K562 (cell line): ENCODE data around the gene UGP2. TPM values are rescaled to one million over a fixed set of nuclear protein-coding genes. Genes with fewer than 3 reads are reported as not detected.

Experiments used
- ATAC-seq: fragments of 200-7000 bp; cut with Tn5 transposase; 3 replicates; pipeline ENCODE4 v1.9.1; 2020; ENCODE audit warnings: moderate library complexity
- BruUV-seq: library from RNA; stranded (reverse); fragments of 400-500 nt; replicated peaks from 2 replicates; lab custom pipeline; 2021; lab: Mats Ljungman, UMichigan
- CTCF ChIA-PET: fragments of 300-600 bp; formaldehyde crosslinking; extraction: SDS; loops from one replicate; lab custom pipeline; 2021; ENCODE audit warnings: low intra/inter-chr PET ratio; lab: Yijun Ruan, JAX
- POLR2A ChIA-PET: fragments of 300-600, 350-650 bp; sonication (Branson Sonifier 250); formaldehyde crosslinking; extraction: SDS; loops from one replicate; lab custom pipeline; 2021; ENCODE audit warnings: antibody characterized with exemption, inconsistent platforms; lab: Yijun Ruan, JAX
- DNase-seq, 4 experiments: peaks; one replicate each; pipeline versions ENCODE4 v3.0.0 to v3.0.0-alpha.2; 2011 to 2018; ENCODE audit warnings: low spot score in 3 of 4, mixed read lengths in 3 of 4; ENCODE audit errors: extremely low read depth in 1 of 4
- FAIRE-seq: peaks from 2 replicates; lab custom pipeline; 2011; peaks lifted over from hg19 to GRCh38; lab: Jason Lieb, UNC
- H2AFZ ChIP-seq: 2 replicates; pipeline ENCODE4 v1.6.0; 2011; ENCODE audit warnings: low read depth, low read length, control low read depth, inconsistent platforms
- H3K27ac ChIP-seq: fragments of 200-600 bp; 3 replicates; pipeline ENCODE4 v1.8.0; 2011; ENCODE audit warnings: low read depth, mild to moderate bottlenecking, control low read depth, inconsistent platforms, low read length, moderate library complexity, mixed read lengths; ENCODE audit errors: extremely low read depth
- H3K27me3 ChIP-seq, 2 experiments: fragments of 300-600 bp in 1 of 2; 2 replicates in 1 of 2; 3 replicates in 1 of 2; pipeline versions ENCODE4 v1.6.0 to v1.8.0; 2011; ENCODE audit warnings: inconsistent platforms in 2 of 2, low read length in 2 of 2, mild to moderate bottlenecking in 1 of 2, mixed read lengths in 1 of 2, moderate library complexity in 1 of 2; ENCODE audit not compliant: control insufficient read depth in 2 of 2, insufficient read depth in 2 of 2
- H3K36me3 ChIP-seq: fragments of 300-600 bp; 3 replicates; pipeline ENCODE4 v1.8.0; 2011; ENCODE audit warnings: mild to moderate bottlenecking, low read length, inconsistent platforms; ENCODE audit not compliant: control insufficient read depth, insufficient read depth
- H3K4me1 ChIP-seq, 2 experiments: fragments of 200-600 bp in 1 of 2; replicated peaks in 1 of 2; 2 replicates in 1 of 2; 3 replicates in 1 of 2; pipeline versions ENCODE4 v1.5.1 to v1.8.0; 2011; ENCODE audit warnings: inconsistent platforms in 2 of 2, low read length in 2 of 2, mild to moderate bottlenecking in 1 of 2, mixed read lengths in 1 of 2, moderate library complexity in 1 of 2; ENCODE audit not compliant: control insufficient read depth in 2 of 2, insufficient read depth in 2 of 2
- H3K4me2 ChIP-seq: 2 replicates; pipeline ENCODE4 v1.6.1; 2011; ENCODE audit warnings: low read length, control low read depth, inconsistent platforms, mixed read lengths; ENCODE audit not compliant: insufficient read depth
- H3K4me3 ChIP-seq: fragments of 200-600 bp; sonication (generic), shearing (Covaris generic); 2 replicates; pipeline ENCODE4 v1.5.1; 2016; ENCODE audit warnings: control low read depth, inconsistent platforms
- H3K79me2 ChIP-seq: fragments of 200-600 bp; 3 replicates; pipeline ENCODE4 v1.8.0; 2011; ENCODE audit warnings: low read length, inconsistent platforms; ENCODE audit not compliant: control insufficient read depth, insufficient read depth
- H3K9ac ChIP-seq, 2 experiments: 2 replicates each; pipeline versions ENCODE4 v1.6.0 to v1.6.1; 2011; ENCODE audit warnings: low read depth in 2 of 2, low read length in 2 of 2, control low read depth in 1 of 2, inconsistent platforms in 1 of 2, mild to moderate bottlenecking in 1 of 2, mixed read lengths in 1 of 2; ENCODE audit not compliant: insufficient read depth in 1 of 2
- H3K9me1 ChIP-seq: one replicate; pipeline ENCODE4 v1.6.0; 2011; ENCODE audit warnings: inconsistent platforms, mild to moderate bottlenecking, low read length, moderate library complexity; ENCODE audit not compliant: control insufficient read depth, insufficient read depth
- H3K9me3 ChIP-seq: replicated peaks from 2 replicates; pipeline ENCODE4 v1.5.1; 2011; ENCODE audit warnings: low read depth, low read length, inconsistent platforms; ENCODE audit not compliant: control insufficient read depth, insufficient read depth
- H4K20me1 ChIP-seq: replicated peaks from 2 replicates; pipeline ENCODE4 v1.6.1; 2011; ENCODE audit warnings: low read length, inconsistent platforms, mixed read lengths; ENCODE audit not compliant: control insufficient read depth, insufficient read depth
- CGGBP1 ChIP-seq: fragments of 250-450 bp; sonication (Bioruptor Pico); IDR thresholded peaks from 2 replicates; pipeline ENCODE4 v1.9.0; 2021; ENCODE audit warnings: mild to moderate bottlenecking
- KAT7 ChIP-seq: sonication (generic); formaldehyde crosslinking; IDR thresholded peaks from 2 replicates; pipeline ENCODE4 v1.8.0; 2022; ENCODE audit warnings: missing genetic modification reagents, mild to moderate bottlenecking, borderline replicate concordance
- KDM1A ChIP-seq, 2 experiments: fragments of 450-650 bp; IDR thresholded peaks; 2 replicates each; pipeline ENCODE4 v1.6.1; 2016; ENCODE audit warnings: mild to moderate bottlenecking in 2 of 2
- MTA3 ChIP-seq: fragments of 450-650 bp; formaldehyde crosslinking; IDR thresholded peaks from 2 replicates; pipeline ENCODE4 v1.6.1; 2017; ENCODE audit warnings: mild to moderate bottlenecking, borderline replicate concordance
- POLR2B ChIP-seq: fragments of 450-650 bp; IDR thresholded peaks from 2 replicates; pipeline ENCODE4 v1.6.1; 2018; ENCODE audit warnings: low read depth; ENCODE audit not compliant: partially characterized antibody
- POU5F1 ChIP-seq: fragments of 150-350 bp; IDR thresholded peaks from 2 replicates; pipeline ENCODE4 v1.6.1; 2014; ENCODE audit warnings: borderline replicate concordance, low read length, low read depth, mild to moderate bottlenecking; ENCODE audit not compliant: partially characterized antibody
- PTBP1 ChIP-seq: fragments of 200-400 bp; formaldehyde crosslinking; IDR thresholded peaks from 2 replicates; pipeline ENCODE4 v1.6.1; 2017; ENCODE audit warnings: low read depth, low read length
- PTTG1 ChIP-seq: fragments of 450-650 bp; IDR thresholded peaks from 2 replicates; pipeline ENCODE4 v1.6.1; 2016; ENCODE audit warnings: low read depth, mild to moderate bottlenecking, missing genetic modification characterization, missing compliant biosample characterization
- SETDB1 ChIP-seq: IDR thresholded peaks from one replicate; pipeline ENCODE4 v1.6.1; 2012; ENCODE audit warnings: low read length, control low read depth, inconsistent platforms
- SIN3A ChIP-seq, 2 experiments: fragments of 150-350 bp in 1 of 2; IDR thresholded peaks; 2 replicates each; pipeline ENCODE4 v1.6.1; 2011 to 2016; ENCODE audit warnings: borderline replicate concordance in 2 of 2, low read depth in 2 of 2, low read length in 2 of 2, mild to moderate bottlenecking in 2 of 2, moderate library complexity in 2 of 2; ENCODE audit not compliant: control insufficient read depth in 1 of 2
- SMARCB1 ChIP-seq: IDR thresholded peaks from 2 replicates; pipeline ENCODE4 v1.6.1; 2011; ENCODE audit warnings: improper control_type of control experiment, low read depth; ENCODE audit not compliant: insufficient read length
- YBX1 ChIP-seq: fragments of 450-650 bp; IDR thresholded peaks from 2 replicates; pipeline ENCODE4 v1.7.1; 2016; ENCODE audit warnings: mild to moderate bottlenecking
- WGBS: fragments of 100-300 bp; shearing (Covaris generic); methylation state at CpG from one replicate; pipeline ENCODE4 v1.1.6; 2016; ENCODE audit warnings: low coverage, mixed read lengths; ENCODE audit not compliant: insufficient coverage; ENCODE audit errors: missing lambda C conversion rate; 5-methylcytosine and 5-hydroxymethylcytosine counted together
- in situ Hi-C: fragments of 300-500 bp; cut with MboI; formaldehyde crosslinking; loops from 4 replicates; pipeline ENCODE4 v1.15.0; 2018; ENCODE audit warnings: inconsistent platforms, mixed read lengths
- intact Hi-C: fragments of 100-400 bp; cut with micrococcal nuclease; formaldehyde crosslinking; loops from 2 replicates; pipeline ENCODE4 v1.14.2; 2022
- polyA plus RNA-seq, 8 experiments: library from polyadenylated mRNA; depleted of rRNA in 4 of 8; stranded (reverse) in 5 of 8; unstranded in 3 of 8; fragments of >200 nt; fragmentation: Nextera tagmentation in 2 of 8; fragmentation: Illumina TruSeq in 1 of 8; extraction: Ambion mirVana in 2 of 8; extraction: Trizol in 1 of 8; gene quantifications; 2 replicates each; pipeline versions ENCODE4 v1.2.1 to v1.2.3, GENCODE V29; 2011 to 2014; ENCODE audit warnings: inconsistent platforms in 1 of 8, missing spikeins in 1 of 8
- total RNA-seq, 7 experiments: library from RNA; depleted of rRNA in 6 of 7; stranded (reverse); fragments of >200 nt in 6 of 7; fragmentation: Illumina TruSeq in 2 of 7; extraction: Trizol in 2 of 7; gene quantifications; 2 replicates each; pipeline versions ENCODE4 v1.2.1 to v1.2.3, GENCODE V29; 2011 to 2021; ENCODE audit warnings: low replicate concordance in 1 of 7
- TF ChIP-seq, protein P1 (sequence below): sonication (generic); formaldehyde crosslinking; IDR thresholded peaks from 2 replicates; pipeline ENCODE4 v1.9.0; 2022; ENCODE audit warnings: mild to moderate bottlenecking, missing genetic modification reagents
- TF ChIP-seq, protein P2 (sequence below): fragments of 250-450 bp; sonication (Bioruptor Pico); IDR thresholded peaks from 2 replicates; pipeline ENCODE4 v1.9.0; 2021; ENCODE audit warnings: mild to moderate bottlenecking, inconsistent platforms
- TF ChIP-seq, protein P3 (sequence below): fragments of 250-450 bp; sonication (Bioruptor Pico); IDR thresholded peaks from 2 replicates; pipeline ENCODE4 v1.5.0; 2021; ENCODE audit warnings: mild to moderate bottlenecking, moderate library complexity

Gene UGP2
- total and polyA plus RNA-seq, 9 of the 15 experiments (the other 6 are each of a cell fraction or from before 2014, with no cell fraction given): 25.2 to 69.3 (median 58.9) TPM

DNA sequence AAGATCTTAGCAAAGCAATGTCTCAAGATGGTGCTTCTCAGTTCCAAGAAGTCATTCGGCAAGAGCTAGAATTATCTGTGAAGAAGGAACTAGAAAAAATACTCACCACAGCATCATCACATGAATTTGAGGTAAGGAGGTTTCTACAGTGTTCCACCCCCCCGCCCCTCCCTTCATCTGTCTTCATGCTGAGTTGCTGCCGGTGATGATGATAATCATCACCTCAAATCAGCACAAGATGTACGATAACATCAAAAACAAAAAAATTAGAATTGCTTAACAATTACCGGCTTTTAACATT, 14.6 kb downstream of the UGP2 start (continued):
- TF ChIP-seq MTA3 (no peak), KAT7 (no peak), SIN3A (IDR thresholded peaks at IDR 0.05; ENCODE audit: borderline replicate concordance in 2 of 2, control insufficient read depth in 1 of 2, low read depth in 2 of 2, low read length in 2 of 2) (no peak)
- TF ChIP-seq, protein P1, sequence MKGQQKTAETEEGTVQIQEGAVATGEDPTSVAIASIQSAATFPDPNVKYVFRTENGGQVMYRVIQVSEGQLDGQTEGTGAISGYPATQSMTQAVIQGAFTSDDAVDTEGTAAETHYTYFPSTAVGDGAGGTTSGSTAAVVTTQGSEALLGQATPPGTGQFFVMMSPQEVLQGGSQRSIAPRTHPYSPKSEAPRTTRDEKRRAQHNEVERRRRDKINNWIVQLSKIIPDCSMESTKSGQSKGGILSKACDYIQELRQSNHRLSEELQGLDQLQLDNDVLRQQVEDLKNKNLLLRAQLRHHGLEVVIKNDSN (CRISPR knock-in tag): no peak
- TF ChIP-seq, all 486 proteins: peak for 0

- Histone ChIP-seq H3K9me1 (no peaks in the 10 kb centered on the region), H3K9me3 (no peaks in the 10 kb centered on the region), H3K9ac (no peak overlapping the region), H3K4me1 (peaks cover 0 to 9% of the 10 kb centered on the region in 2 experiments; a peak in 1 of 5 replicates), H3K27ac (no peak overlapping the region), H3K4me3 (no peak overlapping the region), H4K20me1 (no peaks in the 10 kb centered on the region; the same call in 1 of the 2 replicates), H2AFZ (no peak overlapping the region), H3K79me2 (peaks cover 27% of the 10 kb centered on the region), H3K36me3 (peaks cover 70% of the 10 kb centered on the region), H3K4me2 (no peak overlapping the region), H3K27me3 (no peaks in the 10 kb centered on the region)
- CTCF ChIA-PET: no interaction called here
- ATAC-seq: no peak
- WGBS: 97% methylated on average over 2 of the region's 2 CpGs
- intact Hi-C loops: no loop called here
- in situ Hi-C loops: no loop called here
- BruUV-seq: no TSS peak
- no peak for FAIRE-seq
- POLR2A ChIA-PET: interaction anchor here (1.7 kb wide), 1 partner anchor 9 kb away, joined by 4 read pairs; no protein-coding TSS in a partner anchor
- DNase-seq: no peak
- TF ChIP-seq, protein P2, sequence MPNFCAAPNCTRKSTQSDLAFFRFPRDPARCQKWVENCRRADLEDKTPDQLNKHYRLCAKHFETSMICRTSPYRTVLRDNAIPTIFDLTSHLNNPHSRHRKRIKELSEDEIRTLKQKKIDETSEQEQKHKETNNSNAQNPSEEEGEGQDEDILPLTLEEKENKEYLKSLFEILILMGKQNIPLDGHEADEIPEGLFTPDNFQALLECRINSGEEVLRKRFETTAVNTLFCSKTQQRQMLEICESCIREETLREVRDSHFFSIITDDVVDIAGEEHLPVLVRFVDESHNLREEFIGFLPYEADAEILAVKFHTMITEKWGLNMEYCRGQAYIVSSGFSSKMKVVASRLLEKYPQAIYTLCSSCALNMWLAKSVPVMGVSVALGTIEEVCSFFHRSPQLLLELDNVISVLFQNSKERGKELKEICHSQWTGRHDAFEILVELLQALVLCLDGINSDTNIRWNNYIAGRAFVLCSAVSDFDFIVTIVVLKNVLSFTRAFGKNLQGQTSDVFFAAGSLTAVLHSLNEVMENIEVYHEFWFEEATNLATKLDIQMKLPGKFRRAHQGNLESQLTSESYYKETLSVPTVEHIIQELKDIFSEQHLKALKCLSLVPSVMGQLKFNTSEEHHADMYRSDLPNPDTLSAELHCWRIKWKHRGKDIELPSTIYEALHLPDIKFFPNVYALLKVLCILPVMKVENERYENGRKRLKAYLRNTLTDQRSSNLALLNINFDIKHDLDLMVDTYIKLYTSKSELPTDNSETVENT (CRISPR knock-in tag): no peak
- TF ChIP-seq CGGBP1 (CRISPR knock-in tag): no peak
- no peak for TF ChIP-seq PTBP1
- no peak for TF ChIP-seq POLR2B
- no peak for TF ChIP-seq KDM1A (IDR thresholded peaks at IDR 0.05)
- no peak for TF ChIP-seq SETDB1
- no peak for TF ChIP-seq SMARCB1
- no peak for TF ChIP-seq YBX1
- TF ChIP-seq POU5F1: no peak
- TF ChIP-seq PTTG1: no peak
- TF ChIP-seq, protein P3, sequence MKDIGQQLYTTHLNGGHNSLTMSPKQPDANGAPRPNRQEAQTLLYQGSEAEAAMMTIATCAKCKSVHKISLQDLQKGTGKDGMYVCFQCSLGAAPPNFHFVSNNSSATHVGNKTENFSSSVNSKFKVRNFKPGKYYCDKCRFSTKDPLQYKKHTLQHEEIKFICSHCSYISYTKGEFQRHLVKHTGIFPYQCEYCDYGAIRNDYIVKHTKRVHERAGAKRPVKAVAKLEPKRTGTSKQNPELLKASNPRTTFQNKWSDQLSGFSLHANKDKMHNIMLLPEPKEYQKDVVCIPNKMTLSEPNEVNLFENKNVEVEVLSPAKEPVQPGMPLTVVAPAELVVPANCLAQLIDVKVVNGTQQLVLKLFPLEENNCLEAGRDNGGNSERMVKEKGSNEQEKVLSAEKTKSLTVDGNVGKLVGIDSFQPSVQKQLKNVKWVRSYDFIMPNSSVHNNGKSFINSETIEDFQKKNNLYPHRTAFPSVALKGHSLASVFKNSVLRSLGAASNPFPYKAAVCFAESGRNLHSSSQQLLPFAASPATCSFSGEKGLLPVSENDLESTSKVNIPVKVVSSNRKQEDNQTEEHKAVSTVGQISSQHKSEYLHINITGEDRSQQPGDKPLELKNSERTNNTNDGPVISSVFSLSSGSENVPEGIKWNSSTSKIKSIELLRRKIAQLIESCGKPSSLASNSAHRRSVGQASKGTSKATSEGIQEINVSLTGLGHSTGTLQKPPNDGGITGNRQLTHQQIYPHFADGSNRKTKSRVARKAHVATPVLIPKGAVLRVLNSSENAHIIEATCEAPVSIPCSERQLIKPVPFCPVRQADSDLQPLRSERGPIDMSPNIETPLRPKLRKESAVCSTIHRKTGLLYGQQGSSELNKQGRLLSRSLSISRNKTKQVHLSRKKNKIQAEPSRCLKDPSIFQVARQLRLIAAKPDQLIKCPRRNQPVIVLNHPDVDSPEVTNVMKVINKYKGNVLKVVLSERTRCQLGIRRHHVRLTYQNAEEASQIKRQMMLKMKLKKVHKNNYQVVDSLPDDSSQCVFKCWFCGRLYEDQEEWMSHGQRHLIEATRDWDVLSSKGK (CRISPR knock-in tag): no peak
Measured at GRCh38 chr2:63858291-63858690, 16.6 kb downstream of the UGP2 start.
